KMS-11 (cell line): ENCODE results near the gene B4GALT3.

Experiments used
- H2AFZ ChIP-seq: fragments of 200-600 bp; sonication (generic); 2 replicates; pipeline ENCODE4 v1.6.1; 2016; ENCODE audit warnings: antibody characterized with exemption, mixed run types, low read depth
- H3K27ac ChIP-seq: fragments of 200-600 bp; sonication (generic); 2 replicates; pipeline ENCODE4 v1.6.1; 2016; ENCODE audit warnings: mild to moderate bottlenecking, mixed run types
- H3K27me3 ChIP-seq: fragments of 200-600 bp; sonication (generic); 2 replicates; pipeline ENCODE4 v1.6.1; 2017; ENCODE audit warnings: mild to moderate bottlenecking, low read depth, mixed run types, moderate library complexity; ENCODE audit not compliant: insufficient read depth
- H3K36me3 ChIP-seq: fragments of 200-600 bp; sonication (generic); 2 replicates; pipeline ENCODE4 v1.6.1; 2017; ENCODE audit warnings: mild to moderate bottlenecking, mixed run types; ENCODE audit not compliant: insufficient read depth
- H3K4me1 ChIP-seq: fragments of 200-600 bp; sonication (generic); 2 replicates; pipeline ENCODE4 v1.6.1; 2016; ENCODE audit warnings: mild to moderate bottlenecking, low read depth, mixed run types; ENCODE audit not compliant: poor library complexity, severe bottlenecking
- H3K4me2 ChIP-seq: fragments of 200-600 bp; sonication (generic); 2 replicates; pipeline ENCODE4 v1.7.0; 2016; ENCODE audit warnings: mild to moderate bottlenecking, mixed run types
- H3K4me3 ChIP-seq: fragments of 200-600 bp; sonication (generic); IDR thresholded peaks from 2 replicates; pipeline ENCODE4 v1.6.1; 2017; ENCODE audit warnings: low read depth, low read length, mixed read lengths; ENCODE audit not compliant: insufficient read depth
- H3K79me2 ChIP-seq: fragments of 200-600 bp; sonication (generic); 2 replicates; pipeline ENCODE4 v1.6.1; 2016; ENCODE audit warnings: low read depth, mixed run types; ENCODE audit not compliant: insufficient read depth
- H3K9ac ChIP-seq: fragments of 200-600 bp; sonication (generic); 2 replicates; pipeline ENCODE4 v1.6.1; 2016; ENCODE audit warnings: mild to moderate bottlenecking, mixed run types
- H4K20me1 ChIP-seq: fragments of 200-600 bp; sonication (generic); 2 replicates; pipeline ENCODE4 v1.6.1; 2016; ENCODE audit warnings: mild to moderate bottlenecking, mixed run types; ENCODE audit not compliant: insufficient read depth
- CTCF ChIP-seq: fragments of 200-600 bp; sonication (generic); conservative IDR thresholded peaks from 2 replicates; pipeline ENCODE4 v1.6.1; 2017; ENCODE audit warnings: low read depth, mild to moderate bottlenecking, antibody characterized with exemption, low read length, moderate library complexity, mixed read lengths

The B4GALT3 gene

DNA sequence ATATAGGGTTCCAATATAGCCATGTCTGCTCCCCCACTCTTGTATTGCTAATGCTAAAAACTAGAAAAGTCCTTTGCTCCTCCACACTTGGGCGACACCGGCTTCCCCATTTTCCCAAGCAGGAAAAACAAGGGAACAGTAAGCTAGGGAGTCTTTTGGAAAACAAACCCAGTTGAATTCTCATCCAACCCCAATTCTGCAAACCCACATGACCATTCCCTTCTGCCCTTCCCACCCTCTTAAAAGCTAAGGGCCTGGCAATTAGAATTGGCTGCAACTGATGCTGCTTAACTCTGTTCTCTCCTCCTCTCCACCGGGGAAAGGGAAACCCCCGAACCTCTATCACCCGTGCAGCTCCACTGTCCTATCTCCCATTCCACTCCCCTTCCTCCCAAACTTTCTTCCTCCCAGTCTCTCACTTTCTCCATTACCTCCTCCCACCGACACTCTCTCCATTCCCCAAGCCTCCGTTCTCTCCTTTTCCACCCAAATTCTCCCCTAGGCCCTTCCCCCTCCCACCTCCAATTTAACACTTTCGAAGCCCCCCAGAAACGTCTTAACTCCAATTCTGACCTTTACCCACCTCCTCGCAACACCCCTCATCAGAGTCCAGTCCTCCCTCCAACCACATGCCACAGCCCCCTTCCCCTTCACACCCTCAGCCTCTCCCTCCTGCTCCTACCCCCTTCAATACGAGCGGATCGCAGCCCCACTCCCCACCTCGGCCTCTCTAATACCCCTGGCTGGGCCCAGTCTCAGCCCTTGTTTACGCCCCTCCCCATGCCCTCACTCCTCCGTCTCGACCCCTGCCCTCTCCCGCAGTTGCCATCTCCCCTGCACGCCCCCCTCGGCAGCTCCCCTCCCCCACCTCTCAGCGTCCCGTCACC is 45.5 kb downstream of the B4GALT3 start:
- Histone ChIP-seq H3K36me3 (peaks cover 4% of the 10 kb centered on the region; the same call in 1 of the 2 replicates), H2AFZ (peak overlapping the region; percentile 86), H4K20me1 (no peaks in the 10 kb centered on the region), H3K4me2 (peak overlapping the region; percentile 97), H3K9ac (peak overlapping the region; percentile 90), H3K27me3 (no peaks in the 10 kb centered on the region), H3K4me1 (peaks cover 43% of the 10 kb centered on the region), H3K27ac (peak overlapping the region; percentile 79), H3K79me2 (peaks cover 47% of the 10 kb centered on the region), H3K4me3 (peak overlapping the region; percentile 100)
- TF ChIP-seq CTCF = no peak

- TF ChIP-seq CTCF = no peak
- Histone ChIP-seq H3K4me1 (peaks cover 43% of the 10 kb centered on the region), H3K27me3 (no peaks in the 10 kb centered on the region), H3K79me2 (peaks cover 61% of the 10 kb centered on the region), H2AFZ (no peak overlapping the region), H3K36me3 (peaks cover 4% of the 10 kb centered on the region; the same call in 1 of the 2 replicates), H3K27ac (no peak overlapping the region), H3K4me3 (no peak overlapping the region), H3K4me2 (no peak overlapping the region; the same call in 1 of the 2 replicates), H3K9ac (no peak overlapping the region), H4K20me1 (no peaks in the 10 kb centered on the region)
Measured at GRCh38 chr1:161130266-161130665, 47.0 kb downstream of the B4GALT3 start.

GRCh38 chr1:161128591-161129420 is 48.5 kb downstream of the B4GALT3 start:
- H3K27me3 ChIP-seq = no peaks in the 10 kb centered on the region
- TF ChIP-seq CTCF = no peak
- H3K36me3 ChIP-seq = peaks cover 4% of the 10 kb centered on the region; the same call in 1 of the 2 replicates
- H3K27ac ChIP-seq = no peak overlapping the region
- no peak overlapping the region for H3K4me3 ChIP-seq
- no peak overlapping the region for H3K9ac ChIP-seq
- no peak overlapping the region for H3K4me2 ChIP-seq
- peaks cover 57% of the 10 kb centered on the region for H3K79me2 ChIP-seq
- H3K4me1 ChIP-seq = peaks cover 30% of the 10 kb centered on the region
- no peaks in the 10 kb centered on the region for H4K20me1 ChIP-seq
- H2AFZ ChIP-seq = no peak overlapping the region

GRCh38 chr1:161127649-161128048 is 49.7 kb downstream of the B4GALT3 start:
- Histone ChIP-seq H2AFZ (no peak overlapping the region), H3K27ac (no peak overlapping the region), H4K20me1 (no peaks in the 10 kb centered on the region), H3K27me3 (no peaks in the 10 kb centered on the region), H3K4me2 (no peak overlapping the region), H3K9ac (no peak overlapping the region), H3K4me1 (peaks cover 27% of the 10 kb centered on the region), H3K79me2 (peaks cover 46% of the 10 kb centered on the region; the same call in 1 of the 2 replicates), H3K4me3 (no peak overlapping the region), H3K36me3 (peaks cover 4% of the 10 kb centered on the region; the same call in 1 of the 2 replicates)
- no peak for TF ChIP-seq CTCF
